Peyer's patch (tissue), 4 donors: Measurements from ENCODE around the gene EXOC4. TPM values are rescaled to one million over a fixed set of nuclear protein-coding genes. Genes with fewer than 3 reads are reported as not detected.

Experiments used
- DNase-seq, 3 donors: peaks; one replicate each; pipeline ENCODE4 v3.0.0-alpha.2; 2017 to 2019
- H3K27ac ChIP-seq, 4 donors: fragments of 200-600 bp; sonication (generic); one replicate each; pipeline ENCODE4 v1.5.1; 2016 to 2019
- H3K27me3 ChIP-seq, 2 donors: fragments of 200-600 bp; sonication (generic); one replicate each; pipeline ENCODE4 v1.5.1; 2019
- H3K36me3 ChIP-seq, 3 donors: fragments of 200-600 bp; sonication (generic); one replicate each; pipeline ENCODE4 v1.5.1; 2016 to 2019
- H3K4me1 ChIP-seq, 4 donors: fragments of 200-600 bp; sonication (generic); one replicate each; pipeline ENCODE4 v1.5.1; 2016 to 2019
- H3K4me3 ChIP-seq, 4 donors: fragments of 200-600 bp; sonication (generic); 1 replicate in 3 of 4; 2 replicates in 1 of 4; pipeline ENCODE4 v1.5.1; 2016 to 2019; ENCODE audit warnings: mild to moderate bottlenecking in 1 of 4
- H3K9me3 ChIP-seq, 4 donors: fragments of 200-600 bp; sonication (generic); one replicate each; pipeline ENCODE4 v1.5.1; 2016 to 2019; ENCODE audit warnings: mild to moderate bottlenecking in 1 of 4
- CTCF ChIP-seq, 6 experiments: fragments of 450-650 bp in 4 of 6; fragments of 200-600 bp in 2 of 6; sonication (generic) in 1 of 6; IDR thresholded peaks; one replicate each; pipeline ENCODE4 v1.5.1; 2017 to 2019; ENCODE audit warnings: antibody characterized with exemption in 6 of 6, mild to moderate bottlenecking in 3 of 6, moderate library complexity in 1 of 6
- POLR2A ChIP-seq, 2 donors: fragments of 450-650 bp; IDR thresholded peaks; one replicate each; pipeline ENCODE4 v1.5.1; 2017; ENCODE audit warnings: antibody characterized with exemption in 2 of 2, mild to moderate bottlenecking in 2 of 2, moderate library complexity in 2 of 2
- total RNA-seq, 4 donors: library from RNA; depleted of rRNA; stranded (reverse); fragments of >200 nt; gene quantifications; one replicate each; pipeline ENCODE4 v1.1.0, GENCODE V29; 2016

The EXOC4 gene
- total RNA-seq, 4 donors from 2014 or later = 128 to 502 (median 141) TPM

DNA sequence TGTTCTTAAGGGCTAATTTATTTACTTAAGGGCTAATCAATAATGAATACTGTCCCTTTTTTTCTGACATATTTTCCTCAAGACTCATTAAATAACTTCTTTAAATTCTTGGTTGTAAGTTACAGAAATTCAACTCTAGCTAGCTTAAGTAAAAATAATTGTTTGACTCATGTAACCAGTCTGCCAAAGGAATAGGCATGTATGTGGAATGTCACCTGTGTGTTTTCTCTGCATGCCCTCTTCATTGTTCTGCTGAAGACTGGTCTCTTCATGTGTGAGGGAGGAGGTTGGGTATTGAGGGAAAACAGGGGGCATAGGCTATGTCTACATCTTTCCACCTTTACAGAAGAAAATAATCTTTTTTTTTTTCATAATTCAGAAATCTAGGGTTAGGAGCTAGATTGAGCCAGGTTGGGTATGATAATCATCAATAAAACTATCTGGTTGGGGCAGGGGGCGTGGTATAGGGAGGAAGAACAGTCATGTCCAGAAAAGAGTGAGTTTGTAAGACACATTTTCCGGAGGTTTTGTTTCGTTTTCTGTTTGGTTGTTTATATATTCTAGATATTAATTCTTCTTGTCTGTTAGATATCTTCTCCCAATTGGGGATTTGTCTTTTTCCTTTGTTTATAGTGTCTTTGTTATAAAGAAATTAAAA, 37.9 kb downstream of the EXOC4 start:
- no peaks in the 10 kb centered on the region for H3K4me1 ChIP-seq
- H3K9me3 ChIP-seq = no peaks in the 10 kb centered on the region
- TF ChIP-seq CTCF (IDR thresholded peaks at IDR 0.05) (no peak), POLR2A (IDR thresholded peaks at IDR 0.05) (no peak)
- H3K27ac ChIP-seq = no peak overlapping the region
- no peak overlapping the region for H3K4me3 ChIP-seq
- peaks cover 0 to 14% (median 0%) of the 10 kb centered on the region in 3 donors for H3K36me3 ChIP-seq
- no peak for DNase-seq
- no peaks in the 10 kb centered on the region for H3K27me3 ChIP-seq

- no peaks in the 10 kb centered on the region for H3K4me1 ChIP-seq
- DNase-seq = no peak
- no peak overlapping the region for H3K4me3 ChIP-seq
- H3K27me3 ChIP-seq = no peaks in the 10 kb centered on the region
- H3K36me3 ChIP-seq = peaks cover 0 to 14% (median 0%) of the 10 kb centered on the region in 3 donors
- H3K9me3 ChIP-seq = no peaks in the 10 kb centered on the region
- no peak overlapping the region for H3K27ac ChIP-seq
- TF ChIP-seq POLR2A (IDR thresholded peaks at IDR 0.05) (no peak), CTCF (IDR thresholded peaks at IDR 0.05) (no peak)
These were observed 39.8 kb downstream of the EXOC4 start for GRCh38 chr7:133292631-133293030.

DNA sequence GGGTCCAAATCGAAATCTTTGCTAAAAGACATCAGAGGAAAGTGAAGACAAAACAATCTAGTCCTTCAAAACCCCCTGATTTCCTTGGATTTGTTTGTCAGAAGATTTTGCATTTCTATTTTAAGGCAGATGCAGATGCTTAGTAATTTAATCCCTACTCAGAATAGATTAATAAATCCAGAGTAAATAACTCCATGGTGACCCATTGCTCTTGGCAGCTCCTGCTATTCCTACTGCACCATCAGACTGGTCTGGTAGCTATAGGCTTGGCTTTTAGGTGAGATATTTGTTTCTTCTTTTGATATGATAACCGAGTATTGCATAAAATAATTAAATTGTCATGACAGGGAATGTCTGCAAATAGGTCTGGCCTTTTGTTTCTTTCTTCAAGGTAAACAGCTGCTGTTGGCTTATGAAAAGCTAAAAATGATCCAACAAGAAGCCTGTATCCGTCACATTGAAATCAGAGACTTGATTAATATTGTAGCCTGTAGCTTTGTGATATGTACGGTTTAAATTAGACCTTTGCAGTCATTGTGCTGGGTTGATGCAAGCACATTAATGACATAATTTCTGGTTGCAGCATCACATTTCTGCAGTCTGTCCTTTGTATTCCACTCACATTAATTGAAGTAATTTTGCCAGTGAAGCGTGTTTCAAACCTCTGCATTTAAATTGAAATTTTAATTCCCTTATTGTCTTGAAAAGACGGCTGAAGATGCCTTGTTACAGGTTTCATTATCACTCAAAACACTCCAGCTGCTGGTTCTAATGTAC, 40.7 kb downstream of the EXOC4 start:
- H3K36me3 ChIP-seq = peaks cover 0 to 14% (median 0%) of the 10 kb centered on the region in 3 donors
- DNase-seq = no peak
- H3K9me3 ChIP-seq = no peaks in the 10 kb centered on the region
- H3K4me3 ChIP-seq = no peak overlapping the region
- no peaks in the 10 kb centered on the region for H3K27me3 ChIP-seq
- no peak overlapping the region for H3K27ac ChIP-seq
- TF ChIP-seq POLR2A (IDR thresholded peaks at IDR 0.05) (no peak), CTCF (IDR thresholded peaks at IDR 0.05) (no peak)
- H3K4me1 ChIP-seq = no peaks in the 10 kb centered on the region

GRCh38 chr7:133294234-133294633, 41.4 kb downstream of the EXOC4 start:
- Histone ChIP-seq H3K27ac (no peak overlapping the region), H3K4me3 (no peak overlapping the region), H3K9me3 (no peaks in the 10 kb centered on the region), H3K36me3 (peaks cover 0 to 9% (median 0%) of the 10 kb centered on the region in 3 donors), H3K27me3 (no peaks in the 10 kb centered on the region), H3K4me1 (no peaks in the 10 kb centered on the region)
- no peak for DNase-seq
- TF ChIP-seq POLR2A (IDR thresholded peaks at IDR 0.05) = no peak

GRCh38 chr7:133295484-133295883, 42.6 kb downstream of the EXOC4 start:
- Histone ChIP-seq H3K9me3 (no peaks in the 10 kb centered on the region), H3K4me1 (no peaks in the 10 kb centered on the region), H3K4me3 (no peak overlapping the region), H3K27me3 (no peaks in the 10 kb centered on the region), H3K27ac (no peak overlapping the region), H3K36me3 (no peaks in the 10 kb centered on the region)
- TF ChIP-seq CTCF (IDR thresholded peaks at IDR 0.05) (no peak), POLR2A (IDR thresholded peaks at IDR 0.05) (no peak)
- DNase-seq = no peak

- no peaks in the 10 kb centered on the region for H3K4me1 ChIP-seq
- H3K27ac ChIP-seq = no peak overlapping the region
- H3K36me3 ChIP-seq = no peaks in the 10 kb centered on the region
- no peak for DNase-seq
- no peak overlapping the region for H3K4me3 ChIP-seq
- no peaks in the 10 kb centered on the region for H3K27me3 ChIP-seq
- TF ChIP-seq CTCF (IDR thresholded peaks at IDR 0.05) = no peak
- no peak for TF ChIP-seq POLR2A (IDR thresholded peaks at IDR 0.05)
- H3K9me3 ChIP-seq = no peaks in the 10 kb centered on the region
These were observed 44.2 kb downstream of the EXOC4 start for GRCh38 chr7:133297093-133297492.
